Gastrocnemius medialis (tissue), 4 donors: Measurements from ENCODE around the gene CD72. TPM values are rescaled to one million over a fixed set of nuclear protein-coding genes. Genes with fewer than 3 reads are reported as not detected.
A peak's percentile ranks its signal among the peaks of the same experiment; 100 is the strongest.

Experiments used
- ATAC-seq, 2 donors: fragments of 150-250 bp; one replicate each; pipeline ENCODE4 v1.9.1; 2016
- DNase-seq, 2 donors: peaks; one replicate each; pipeline ENCODE4 v3.0.0-alpha.2; 2019
- H3K27ac ChIP-seq, 4 donors: fragments of 200-600 bp; sonication (generic); 1 replicate in 1 of 4; 2 replicates in 3 of 4; pipeline ENCODE4 v1.5.1; 2016 to 2018; ENCODE audit warnings: mild to moderate bottlenecking in 2 of 4, moderate library complexity in 1 of 4
- H3K27me3 ChIP-seq, 3 donors: fragments of 200-600 bp; sonication (generic) in 2 of 3; 1 replicate in 1 of 3; 2 replicates in 2 of 3; pipeline versions ENCODE4 v1.5.1 to v1.6.0; 2016 to 2019; ENCODE audit warnings: mild to moderate bottlenecking in 1 of 3, moderate library complexity in 1 of 3
- H3K36me3 ChIP-seq, 2 donors: fragments of 200-600 bp; sonication (generic) in 1 of 2; one replicate each; pipeline ENCODE4 v1.5.1; 2017 to 2018
- H3K4me1 ChIP-seq, 2 donors: fragments of 200-600 bp; sonication (generic) in 1 of 2; one replicate each; pipeline ENCODE4 v1.5.1; 2016 to 2017; ENCODE audit warnings: mild to moderate bottlenecking in 2 of 2
- H3K4me3 ChIP-seq, 4 donors: fragments of 200-600 bp; sonication (generic) in 3 of 4; 1 replicate in 1 of 4; 2 replicates in 3 of 4; pipeline ENCODE4 v1.5.1; 2016 to 2019; ENCODE audit warnings: mild to moderate bottlenecking in 2 of 4
- H3K9me3 ChIP-seq, 3 donors: fragments of 200-600 bp; sonication (generic) in 2 of 3; 1 replicate in 1 of 3; 2 replicates in 2 of 3; pipeline ENCODE4 v1.5.1; 2016 to 2019
- CTCF ChIP-seq, 5 experiments: fragments of 450-650 bp in 3 of 5; fragments of 200-600 bp in 2 of 5; sonication (generic) in 2 of 5; IDR thresholded peaks in 4 of 5; conservative IDR thresholded peaks in 1 of 5; 1 replicate in 4 of 5; 2 replicates in 1 of 5; pipeline ENCODE4 v1.5.1; 2016 to 2019; ENCODE audit warnings: antibody characterized with exemption in 5 of 5, mild to moderate bottlenecking in 3 of 5, moderate library complexity in 3 of 5
- POLR2A ChIP-seq, 2 donors: fragments of 450-650 bp; IDR thresholded peaks; one replicate each; pipeline ENCODE4 v1.6.1; 2017; ENCODE audit warnings: antibody characterized with exemption in 2 of 2, mild to moderate bottlenecking in 2 of 2, moderate library complexity in 2 of 2
- in situ Hi-C, 4 donors: fragments of 200-750 bp; cut with MboI; loops; one replicate each; pipeline versions ENCODE4 v1.15.0 to v1.8.0; 2017; ENCODE audit warnings: low sequenced_read_pairs in 4 of 4
- intact Hi-C: fragments of 100-400 bp; cut with DNase I; formaldehyde crosslinking; loops from one replicate; pipeline ENCODE4 v1.15.1; 2023; ENCODE audit warnings: low total_unique reads
- total RNA-seq, 4 donors: library from RNA; depleted of rRNA; stranded (reverse); fragments of >200 nt; gene quantifications; one replicate each; pipeline versions ENCODE4 v1.1.0 to v1.2.3, GENCODE V29; 2016

CD72 gene
- total RNA-seq, 4 donors from 2014 or later = 0.40 to 18.3 (median 0.68) TPM

- Histone ChIP-seq H3K4me1 (peaks cover 28 to 29% of the 10 kb centered on the region in 2 donors), H3K9me3 (no peaks in the 10 kb centered on the region), H3K27me3 (no peaks in the 10 kb centered on the region), H3K4me3 (peak within 1 kb of the TSS; percentile 79 to 85 (median 82)), H3K36me3 (peaks cover 0 to 12% of the 10 kb centered on the region in 2 donors), H3K27ac (peak within 1 kb of the TSS; percentile 92 to 97 (median 96))
- ATAC-seq (peak; percentile 91 to 96), DNase-seq (peak; percentile 97 to 98)
- in situ Hi-C loops = loop anchor here in 1 of 4 donors (25.0 kb wide), 1 partner anchor 95 kb away; a partner anchor contains a TSS
- intact Hi-C loops = loop anchor here (1.0 to 10.0 kb wide), 7 partner anchors 11 to 663 kb away; partner anchors contain the start of genes CREB3, SPAG8, TESK1 and TLN1
- TF ChIP-seq CTCF (IDR thresholded peaks at IDR 0.05 in 4 of 5, conservative IDR thresholded peaks at IDR 0.05 in 1 of 5) (peak; percentile 44 to 56 (median 52)), POLR2A (IDR thresholded peaks at IDR 0.05) (peak; percentile 56 to 61)
These were observed 39.4 kb upstream of the CD72 start, which contains the start of gene RMRP for GRCh38 chr9:35657546-35658136. Gene RMRP, minus strand, starts transcription at chr9:35658019.

GRCh38 chr9:35656831-35657545 lies 38.8 kb upstream of the CD72 start:
- in situ Hi-C loops = loop anchor here in 1 of 4 donors (25.0 kb wide), 1 partner anchor 95 kb away; a partner anchor contains a TSS
- TF ChIP-seq CTCF (IDR thresholded peaks at IDR 0.05 in 4 of 5, conservative IDR thresholded peaks at IDR 0.05 in 1 of 5) = no peak
- no peak for TF ChIP-seq POLR2A (IDR thresholded peaks at IDR 0.05)
- Histone ChIP-seq H3K4me3 (peak overlapping the region; percentile 59 to 84 (median 80)), H3K27ac (peak overlapping the region; percentile 92 to 97 (median 96)), H3K36me3 (peaks cover 0 to 12% of the 10 kb centered on the region in 2 donors), H3K9me3 (no peaks in the 10 kb centered on the region), H3K27me3 (no peaks in the 10 kb centered on the region), H3K4me1 (peaks cover 28 to 29% of the 10 kb centered on the region in 2 donors)
- ATAC-seq (peak; percentile 6 to 10), DNase-seq (no peak)
- intact Hi-C loops = loop anchor here (1.0 to 10.0 kb wide), 4 partner anchors 11 to 662 kb away; partner anchors contain the start of genes SPAG8 and TESK1

GRCh38 chr9:35656348-35656747 lies 38.1 kb upstream of the CD72 start:
- peaks cover 0 to 12% of the 10 kb centered on the region in 2 donors for H3K36me3 ChIP-seq
- no peak overlapping the region for H3K4me3 ChIP-seq
- DNase-seq (no peak), ATAC-seq (no peak)
- peaks cover 24 to 29% of the 10 kb centered on the region in 2 donors for H3K4me1 ChIP-seq
- in situ Hi-C loops (loop anchor here in 1 of 4 donors (25.0 kb wide), 1 partner anchor 94 kb away; a partner anchor contains a TSS), intact Hi-C loops (loop anchor here (2.0 to 10.0 kb wide), 3 partner anchors 52 to 662 kb away; partner anchors contain the start of genes SPAG8 and TESK1)
- no peaks in the 10 kb centered on the region for H3K9me3 ChIP-seq
- peak overlapping the region; percentile 92 to 97 (median 96) for H3K27ac ChIP-seq
- H3K27me3 ChIP-seq = no peaks in the 10 kb centered on the region
- TF ChIP-seq POLR2A (IDR thresholded peaks at IDR 0.05) (no peak), CTCF (IDR thresholded peaks at IDR 0.05 in 4 of 5, conservative IDR thresholded peaks at IDR 0.05 in 1 of 5) (no peak)

- intact Hi-C loops = loop anchor here (10.0 kb wide), 1 partner anchor 659 kb away; no protein-coding TSS in a partner anchor
- no peak for TF ChIP-seq CTCF (IDR thresholded peaks at IDR 0.05 in 4 of 5, conservative IDR thresholded peaks at IDR 0.05 in 1 of 5)
- no peak for TF ChIP-seq POLR2A (IDR thresholded peaks at IDR 0.05)
- Histone ChIP-seq H3K27ac (no peak overlapping the region), H3K9me3 (no peaks in the 10 kb centered on the region), H3K36me3 (no peaks in the 10 kb centered on the region), H3K27me3 (no peaks in the 10 kb centered on the region), H3K4me3 (no peak overlapping the region), H3K4me1 (peaks cover 0 to 6% of the 10 kb centered on the region in 2 donors)
- in situ Hi-C loops = loop anchor here in 1 of 4 donors (25.0 kb wide), 1 partner anchor 91 kb away; a partner anchor contains a TSS
- DNase-seq = no peak
- ATAC-seq = no peak
These were observed 35.4 kb upstream of the CD72 start for GRCh38 chr9:35653611-35654010.
